NB4 (cell line): ENCODE measurements around the gene ZNG1F.
"Not testable (repeated sequence)": the region's sequence is repeated elsewhere in the genome, so short reads cannot be mapped to it uniquely, and the experiment has no call there.

Source experiments
- DNase-seq: peaks from one replicate; pipeline ENCODE4 v3.0.0; 2010; ENCODE audit warnings: low read depth
- H3K4me3 ChIP-seq: one replicate; pipeline ENCODE4 v1.5.1; 2011; ENCODE audit warnings: mild to moderate bottlenecking, low read depth, low read length, moderate library complexity

ZNG1F gene

GRCh38 chr9:41125109-41125658, 63.9 kb downstream of the ZNG1F start:
- H3K4me3 ChIP-seq, DNase-seq: not testable (repeated sequence)

GRCh38 chr9:41124250-41125108, 64.6 kb downstream of the ZNG1F start:
- not testable (repeated sequence) for H3K4me3 ChIP-seq

GRCh38 chr9:41123812-41124211, 65.3 kb downstream of the ZNG1F start:
- not testable (repeated sequence) for DNase-seq

More at GRCh38 chr9:41124250-41125108, 64.6 kb downstream of the ZNG1F start:
- DNase-seq, result not testable (repeated sequence)

GRCh38 chr9:41123396-41123795, 65.7 kb downstream of the ZNG1F start:
- not testable (repeated sequence) for H3K4me3 ChIP-seq, DNase-seq

More at GRCh38 chr9:41123812-41124211, 65.3 kb downstream of the ZNG1F start:
- H3K4me3 ChIP-seq, result not testable (repeated sequence)

GRCh38 chr9:41120696-41121095, 68.4 kb downstream of the ZNG1F start:
- not testable (repeated sequence) for H3K4me3 ChIP-seq, DNase-seq

DNA sequence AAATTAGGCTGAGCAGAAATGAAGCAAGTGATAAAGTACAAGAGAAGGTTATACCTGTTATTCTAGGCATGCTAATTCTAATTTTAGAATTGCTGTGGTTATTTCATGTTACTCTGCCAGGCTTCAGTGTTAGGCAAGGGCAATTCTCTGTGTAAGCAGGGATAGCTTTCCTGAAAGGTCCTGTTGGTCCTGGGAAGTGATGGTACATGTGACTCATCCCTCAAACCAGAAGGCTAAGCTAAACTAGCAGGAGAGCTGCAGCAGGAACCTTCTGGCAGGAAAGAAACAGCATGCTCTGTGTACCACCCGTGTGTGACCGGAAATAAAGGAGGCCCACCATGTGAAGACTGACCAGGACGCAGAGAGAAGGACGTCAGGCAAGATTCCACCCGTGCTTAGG, 69.4 kb downstream of the ZNG1F start:
- not testable (repeated sequence) for DNase-seq, H3K4me3 ChIP-seq

DNA sequence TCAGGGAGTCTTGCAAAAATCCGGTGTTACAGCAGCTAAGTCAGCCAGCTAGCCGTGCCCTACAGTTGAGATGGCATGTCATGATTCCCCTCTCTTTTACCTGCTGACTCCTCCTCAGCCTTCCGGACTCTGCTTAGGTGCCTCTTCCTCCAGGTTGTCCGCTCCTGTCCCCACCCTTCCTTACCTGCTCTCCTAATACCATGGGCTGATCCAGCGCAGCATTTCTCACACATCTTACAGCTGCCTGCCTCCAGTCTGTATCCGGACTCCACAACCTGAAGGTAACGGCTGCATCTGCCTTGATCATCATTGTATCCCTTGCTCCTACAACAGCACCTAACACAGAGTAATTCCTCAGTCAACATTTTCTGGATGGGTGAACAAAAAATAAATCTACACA, 69.8 kb downstream of the ZNG1F start:
- not testable (repeated sequence) for H3K4me3 ChIP-seq, DNase-seq

DNA sequence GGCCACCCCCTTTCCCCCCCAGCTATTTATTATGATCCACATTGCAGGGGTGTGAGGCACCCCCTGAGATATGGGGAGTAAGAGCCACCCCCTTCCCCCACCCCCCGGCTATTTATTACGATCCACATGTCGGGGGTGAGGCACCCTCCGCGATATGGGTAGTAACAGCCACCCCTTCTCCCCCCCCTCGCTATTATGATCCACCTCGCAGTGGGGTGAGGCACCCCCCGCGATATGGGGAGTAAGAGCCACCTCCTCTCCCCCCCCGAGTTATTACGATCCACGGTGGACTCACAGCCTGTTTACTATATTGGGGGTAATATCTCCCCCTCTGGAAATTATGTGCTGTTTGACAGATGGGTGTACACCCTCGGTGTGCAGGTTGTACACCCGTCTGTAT, 75.8 kb downstream of the ZNG1F start:
- not testable (repeated sequence) for DNase-seq, H3K4me3 ChIP-seq

DNA sequence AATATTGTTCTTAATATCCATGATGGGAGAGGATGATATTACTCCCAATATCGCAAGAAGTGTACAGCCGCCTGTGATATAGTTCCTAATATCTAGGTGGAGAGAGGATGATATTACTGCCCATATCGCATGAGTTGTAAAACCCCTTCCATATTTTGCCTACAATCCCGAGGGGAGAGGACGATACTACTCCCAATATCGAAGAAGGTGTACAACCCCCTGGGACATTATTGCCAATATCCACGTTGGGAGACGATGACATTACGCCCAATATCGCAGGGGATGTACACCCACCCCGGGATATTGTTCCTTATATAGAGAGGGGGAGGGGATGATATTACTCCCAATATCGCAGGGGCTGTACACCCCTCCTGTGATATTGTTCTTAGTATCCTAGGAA, 77.7 kb downstream of the ZNG1F start:
- DNase-seq, H3K4me3 ChIP-seq: not testable (repeated sequence)

DNA sequence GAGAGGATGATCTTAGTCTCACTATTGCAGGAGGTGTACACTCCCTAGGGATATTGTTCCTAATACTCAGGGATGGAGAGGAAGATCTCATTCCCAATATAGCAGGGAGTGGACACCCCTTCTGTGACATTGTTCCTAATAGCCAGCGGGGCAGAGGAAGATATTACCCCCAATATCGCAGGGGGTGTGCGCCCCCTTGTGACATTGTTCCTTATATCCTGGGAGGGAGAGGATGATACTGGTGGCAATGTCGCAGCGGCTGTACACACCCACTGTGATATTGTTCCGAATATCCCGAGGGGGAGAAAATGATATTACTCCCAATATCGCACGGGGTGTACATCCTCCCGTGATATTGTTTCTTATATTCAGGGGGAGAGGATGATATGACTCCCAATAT, 78.2 kb downstream of the ZNG1F start:
- not testable (repeated sequence) for H3K4me3 ChIP-seq, DNase-seq

DNA sequence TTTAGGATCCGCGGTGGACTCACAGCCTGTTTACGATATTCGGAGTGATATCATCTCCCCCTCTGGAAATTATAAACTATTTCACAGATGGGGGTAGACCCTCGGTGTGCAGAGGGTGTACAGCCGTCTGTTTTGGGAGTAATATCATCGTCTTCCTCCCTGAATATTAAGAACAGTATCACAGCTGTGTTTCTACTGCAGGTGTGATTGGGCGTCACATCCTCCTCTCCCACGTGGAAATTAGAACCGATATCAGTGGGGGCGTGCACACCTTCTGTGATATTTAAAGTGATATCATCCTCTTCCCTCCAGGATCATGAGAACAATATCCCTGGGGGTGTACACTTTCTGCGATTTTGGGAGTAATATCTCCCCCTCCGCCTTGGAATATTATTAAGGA, 79.9 kb downstream of the ZNG1F start:
- DNase-seq, H3K4me3 ChIP-seq: not testable (repeated sequence)

DNA sequence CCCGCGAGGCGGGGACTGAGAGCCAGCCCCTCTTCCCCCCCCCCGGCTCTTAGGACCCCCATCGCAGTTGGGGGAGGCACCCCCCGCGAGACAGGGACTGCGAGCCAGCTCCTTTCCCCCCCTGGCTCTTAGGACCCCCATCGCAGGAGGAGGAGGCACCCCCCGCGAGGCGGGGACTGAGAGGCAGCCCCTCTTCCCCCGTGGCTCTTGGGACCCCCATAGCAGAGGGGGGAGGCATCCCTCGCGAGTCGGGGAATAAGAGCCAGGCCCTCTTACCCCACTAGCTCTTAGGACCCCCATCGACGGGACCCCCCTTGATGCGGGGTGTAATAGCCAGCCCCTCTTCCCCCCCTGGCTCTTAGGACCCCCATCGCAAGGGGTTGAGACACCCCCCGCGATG, 80.3 kb downstream of the ZNG1F start:
- not testable (repeated sequence) for H3K4me3 ChIP-seq, DNase-seq

DNA sequence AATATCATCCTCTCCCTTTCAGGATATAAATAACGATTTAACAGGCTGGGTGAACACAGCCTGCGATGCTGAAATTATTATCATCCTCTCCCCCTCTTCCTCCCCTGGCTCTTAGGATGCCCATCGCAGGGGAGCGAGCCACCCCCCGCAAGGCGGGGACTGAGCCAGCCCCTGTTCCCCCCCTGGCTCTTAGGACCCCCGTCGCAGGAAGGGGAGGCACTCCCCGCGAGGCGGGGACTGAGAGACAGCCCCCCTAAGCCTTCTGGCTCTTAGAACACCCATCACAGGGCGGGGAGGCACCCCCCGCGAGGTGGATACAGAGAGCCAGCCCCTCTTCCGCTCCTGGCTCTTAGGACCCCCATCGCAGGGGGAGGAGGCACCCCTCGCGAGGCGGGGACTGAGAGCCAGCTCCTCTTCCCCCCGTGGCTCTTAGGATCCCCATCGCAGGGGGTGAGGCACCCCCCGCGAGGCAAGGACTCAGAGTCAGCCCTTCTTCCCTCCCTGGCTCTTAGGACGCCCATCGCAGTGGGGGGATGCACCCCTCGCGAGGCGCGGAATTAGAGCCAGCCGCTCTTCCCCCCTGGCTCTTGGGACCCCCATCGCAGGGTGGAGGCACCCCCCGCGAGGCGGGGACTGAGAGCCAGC, 82.5 kb downstream of the ZNG1F start:
- not testable (repeated sequence) for DNase-seq

DNA sequence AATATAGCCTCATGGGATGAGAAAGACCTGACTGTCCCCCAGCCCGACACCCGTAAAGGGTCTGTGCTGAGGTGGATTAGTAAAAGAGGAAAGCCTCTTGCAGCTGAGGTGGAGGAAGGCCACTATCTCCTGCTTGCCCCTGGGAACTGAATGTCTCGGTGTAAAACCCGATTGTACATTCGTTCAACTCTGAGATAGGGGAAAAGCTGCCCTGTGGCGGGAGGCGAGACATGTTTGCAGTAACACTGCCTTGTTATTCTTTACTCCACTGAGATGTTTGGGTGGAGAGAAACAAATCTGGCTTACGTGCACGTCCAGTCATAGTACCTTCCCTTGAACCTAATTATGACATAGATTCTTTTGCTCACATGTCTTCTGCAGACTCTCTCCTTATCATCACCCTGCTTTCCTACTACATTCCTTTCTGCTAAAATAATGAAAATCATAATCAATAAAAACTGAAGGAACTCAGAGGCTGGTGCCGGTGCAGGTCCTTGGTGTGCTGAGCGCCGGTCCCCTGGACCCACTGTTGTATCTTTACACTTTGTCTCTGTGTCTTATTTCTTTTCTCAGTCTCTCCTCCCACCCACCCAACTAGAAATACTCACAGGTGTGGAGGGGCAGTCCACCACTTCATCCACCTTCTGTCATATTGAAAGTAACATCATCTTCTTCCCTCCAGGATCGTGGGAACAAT, 83.4 kb downstream of the ZNG1F start:
- not testable (repeated sequence) for DNase-seq, H3K4me3 ChIP-seq

More for the DNA sequence above, 82.5 kb downstream of the ZNG1F start:
- H3K4me3 ChIP-seq, result not testable (repeated sequence)

GRCh38 chr9:41104542-41104941, 84.6 kb downstream of the ZNG1F start:
- not testable (repeated sequence) for H3K4me3 ChIP-seq, DNase-seq

GRCh38 chr9:41100508-41100907, 88.6 kb downstream of the ZNG1F start:
- not testable (repeated sequence) for H3K4me3 ChIP-seq, DNase-seq

GRCh38 chr9:41098759-41099158, 90.4 kb downstream of the ZNG1F start:
- not testable (repeated sequence) for H3K4me3 ChIP-seq
- peak; percentile 15 for DNase-seq

- DNase-seq, H3K4me3 ChIP-seq: not testable (repeated sequence)
Measured at GRCh38 chr9:41095060-41095459, 94.1 kb downstream of the ZNG1F start.
